Measurements from ENCODE around the gene TGDS.
"Not testable (repeated sequence)": the region's sequence is repeated elsewhere in the genome, so short reads cannot be mapped to it uniquely, and the experiment has no call there.

The TGDS gene

GRCh38 chr13:94595950-94596574 is at the start of gene TGDS:
TGDS (minus strand) TSS chr13:94596152; CDS start chr13:94596136, 16 bp downstream.
- DNase-seq (ENCODE audit: low read depth, low spot score) = peak; percentile 40

GRCh38 chr13:94641409-94641941 is 45.5 kb upstream of the TGDS start:
- DNase-seq (ENCODE audit: low read depth, low spot score) = peak; percentile 45

DNA sequence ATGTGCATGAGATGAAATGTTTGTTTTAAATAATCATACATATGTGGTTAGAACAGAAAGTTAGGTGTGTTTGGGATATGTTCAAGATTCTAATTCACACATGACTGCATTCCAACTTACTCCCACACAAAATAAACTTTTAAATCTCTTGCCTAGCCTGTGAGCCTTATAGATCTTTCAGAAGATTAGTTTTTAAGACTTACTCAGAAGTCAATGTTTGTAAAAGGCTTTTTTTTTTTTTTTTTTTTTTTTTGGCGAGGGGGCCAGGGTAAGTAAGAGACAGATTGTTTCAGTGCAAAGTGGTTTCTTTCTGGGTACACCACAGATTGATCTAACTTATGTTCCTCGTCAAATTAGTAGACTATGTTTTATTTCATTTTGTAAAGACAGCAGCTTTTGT is 44.8 kb upstream of the TGDS start:
- DNase-seq (ENCODE audit: low read depth, low spot score) = no peak

DNA sequence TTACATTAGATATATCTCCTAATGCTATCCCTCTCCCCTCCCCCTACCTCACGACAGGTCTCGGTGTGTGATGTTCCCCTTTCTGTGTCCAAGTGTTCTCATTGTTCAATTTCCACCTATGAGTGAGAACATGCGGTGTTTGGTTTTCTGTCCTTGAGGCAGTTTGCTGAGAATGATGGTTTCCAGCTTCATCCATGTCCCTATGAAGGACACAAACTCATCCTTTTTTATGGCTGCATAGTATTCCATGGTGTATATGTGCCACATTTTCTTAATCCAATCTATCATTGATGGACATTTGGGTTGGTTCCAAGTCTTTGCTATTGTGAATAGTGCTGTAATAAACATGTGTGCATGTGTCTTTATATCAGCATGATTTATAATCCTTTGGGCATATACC is 41.7 kb upstream of the TGDS start:
- not testable (repeated sequence) for DNase-seq (ENCODE audit: low read depth, low spot score)

- no peak for DNase-seq (ENCODE audit: low read depth, low spot score)
Measured at GRCh38 chr13:94636942-94637578, 41.1 kb upstream of the TGDS start.

GRCh38 chr13:94636096-94636495 is 40.1 kb upstream of the TGDS start:
- not testable (repeated sequence) for DNase-seq (ENCODE audit: low read depth, low spot score)

DNA sequence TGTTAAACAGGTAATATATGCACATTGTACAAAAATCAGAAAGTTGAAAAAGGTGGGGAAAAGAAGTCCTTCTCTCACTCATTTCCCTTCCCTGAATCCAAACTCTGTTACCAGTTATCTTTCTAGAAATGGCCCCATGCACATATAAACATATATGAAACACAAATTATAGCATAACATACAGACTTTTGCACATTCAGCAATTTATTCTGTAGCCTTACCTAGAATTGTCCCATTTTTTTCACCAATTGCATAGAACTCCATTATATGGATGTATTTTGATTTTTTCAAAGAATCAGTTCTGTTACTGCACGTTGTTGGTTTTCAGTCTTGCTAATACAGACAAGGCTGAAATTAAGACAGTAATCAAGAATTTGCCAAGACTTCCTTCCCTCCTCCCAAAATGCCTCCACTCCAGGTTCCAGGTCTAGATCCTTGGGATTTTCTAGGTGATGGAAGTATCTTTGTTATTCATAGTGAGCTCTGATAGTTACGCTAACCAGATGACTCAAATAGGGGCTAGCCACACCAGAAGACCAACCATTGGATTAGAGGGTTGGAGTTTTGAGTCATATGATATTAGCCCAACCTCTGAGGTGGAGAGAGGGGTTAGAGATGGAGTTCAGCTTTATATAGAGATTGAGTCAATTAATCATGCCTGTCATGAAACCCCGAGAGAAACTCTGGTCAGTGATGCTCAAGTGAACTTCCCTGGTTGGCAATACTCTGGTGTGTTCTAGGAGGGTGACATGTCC is 36.5 kb upstream of the TGDS start:
- no peak for DNase-seq (ENCODE audit: low read depth, low spot score)

DNA sequence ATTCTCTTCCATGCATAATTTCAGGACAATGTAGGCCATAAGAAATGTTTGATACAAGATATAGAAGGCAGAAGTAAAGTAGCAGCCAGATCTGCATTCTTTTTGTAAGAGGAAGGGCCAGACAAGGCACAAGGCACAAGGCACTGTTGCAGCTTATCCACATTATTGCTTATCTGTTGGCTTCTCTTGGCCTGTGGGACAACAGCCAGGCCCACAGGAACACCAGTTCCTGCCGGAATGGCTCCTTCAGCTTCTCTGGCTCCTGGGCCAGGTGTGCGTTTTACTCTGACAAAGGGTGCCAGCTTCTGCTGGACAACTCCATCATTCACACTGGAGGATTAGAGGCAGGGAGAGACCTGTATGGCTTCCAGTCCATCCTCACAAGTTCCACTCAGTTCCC is 34.9 kb upstream of the TGDS start:
- no peak for DNase-seq (ENCODE audit: low read depth, low spot score)

DNA sequence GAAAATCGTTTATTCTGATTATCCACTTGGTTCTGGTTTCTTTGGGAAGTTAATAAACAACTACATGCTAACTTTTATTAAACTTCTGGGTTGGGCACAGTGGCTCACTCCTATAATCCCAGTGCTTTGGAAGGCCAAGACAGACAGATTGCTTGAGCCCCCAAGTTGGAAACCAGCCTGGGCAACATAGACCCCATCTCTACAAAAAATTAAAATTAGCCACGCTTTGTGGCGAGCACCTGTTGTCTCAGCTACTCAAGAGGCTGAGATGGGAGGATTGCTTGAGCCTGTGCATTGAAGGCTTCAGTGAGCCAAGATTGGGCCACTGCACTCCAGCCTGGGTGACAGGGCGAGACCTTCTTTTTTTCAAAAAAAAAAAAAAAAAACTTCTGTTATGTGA is 27.4 kb upstream of the TGDS start:
- DNase-seq (ENCODE audit: low read depth, low spot score) = no peak

DNA sequence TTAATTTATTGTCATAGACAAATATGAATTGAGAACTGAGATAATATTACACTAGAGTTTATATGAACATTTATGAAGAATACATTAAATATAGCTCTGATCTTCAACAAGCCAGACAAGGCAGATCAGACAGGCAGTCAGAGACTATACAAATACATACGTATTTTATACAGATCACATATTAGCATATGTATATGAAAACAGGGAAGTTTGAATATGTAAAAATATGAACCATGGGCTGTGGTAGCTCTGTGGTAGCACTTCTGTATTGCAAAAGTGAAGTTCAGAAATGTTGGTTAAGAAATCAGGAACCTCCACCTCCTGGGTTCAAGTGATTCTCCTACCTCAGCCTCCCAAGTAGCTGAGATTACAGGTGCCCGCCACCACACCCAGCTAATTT is 26.4 kb upstream of the TGDS start:
- no peak for DNase-seq (ENCODE audit: low read depth, low spot score)

DNA sequence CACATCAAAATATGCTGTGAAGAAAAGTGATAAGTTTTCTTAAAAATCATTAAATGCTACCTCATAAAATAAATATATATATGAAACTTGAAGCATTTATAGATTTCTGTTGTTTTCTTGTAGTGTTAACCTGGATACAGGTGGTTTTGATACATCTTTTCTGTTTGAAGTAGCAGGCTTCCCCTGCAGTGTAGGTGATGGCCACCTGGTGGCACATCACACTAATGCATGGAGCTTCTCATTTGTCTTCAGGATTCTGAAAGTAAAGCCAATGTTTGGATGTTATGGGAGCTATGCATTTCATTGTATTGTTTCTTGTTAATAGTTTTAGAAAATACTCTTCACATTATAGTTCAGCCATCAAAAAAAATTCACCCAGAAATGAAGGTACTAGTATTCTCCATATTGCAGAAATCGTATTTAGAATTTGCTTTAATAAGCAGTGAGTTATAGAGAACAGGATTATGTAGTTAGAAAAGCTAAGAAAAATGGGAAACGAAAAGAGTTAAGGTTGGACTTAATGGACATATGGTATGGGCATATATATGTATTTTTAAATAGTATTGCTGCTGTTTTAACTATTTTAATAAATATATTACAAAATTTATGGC is 24.4 kb upstream of the TGDS start:
- DNase-seq (ENCODE audit: low read depth, low spot score) = no peak

GRCh38 chr13:94617389-94618000 is 21.5 kb upstream of the TGDS start:
- DNase-seq (ENCODE audit: low read depth, low spot score) = no peak

- no peak for DNase-seq (ENCODE audit: low read depth, low spot score)
Measured at GRCh38 chr13:94613051-94613450, 17.1 kb upstream of the TGDS start.

DNA sequence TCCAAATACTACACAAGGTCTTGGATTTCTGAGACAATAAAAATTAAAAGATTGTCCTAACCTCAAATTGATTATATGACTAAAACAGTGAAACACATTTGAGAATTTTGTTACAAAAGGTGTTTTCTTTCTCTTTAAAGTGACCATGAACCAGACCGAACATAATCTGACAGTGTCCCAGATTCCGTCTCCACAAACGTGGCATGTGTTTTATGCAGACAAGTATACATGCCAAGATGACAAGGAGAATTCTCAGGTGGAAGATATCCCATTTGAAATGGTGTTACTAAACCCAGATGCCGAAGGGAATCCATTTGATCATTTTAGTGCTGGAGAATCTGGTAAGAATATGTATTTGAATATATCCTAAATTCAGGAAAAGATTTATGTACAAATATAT is 16.1 kb upstream of the TGDS start:
- DNase-seq (ENCODE audit: low read depth, low spot score) = no peak

GRCh38 chr13:94610475-94610874 is 14.5 kb upstream of the TGDS start:
- DNase-seq (ENCODE audit: low read depth, low spot score) = no peak

DNA sequence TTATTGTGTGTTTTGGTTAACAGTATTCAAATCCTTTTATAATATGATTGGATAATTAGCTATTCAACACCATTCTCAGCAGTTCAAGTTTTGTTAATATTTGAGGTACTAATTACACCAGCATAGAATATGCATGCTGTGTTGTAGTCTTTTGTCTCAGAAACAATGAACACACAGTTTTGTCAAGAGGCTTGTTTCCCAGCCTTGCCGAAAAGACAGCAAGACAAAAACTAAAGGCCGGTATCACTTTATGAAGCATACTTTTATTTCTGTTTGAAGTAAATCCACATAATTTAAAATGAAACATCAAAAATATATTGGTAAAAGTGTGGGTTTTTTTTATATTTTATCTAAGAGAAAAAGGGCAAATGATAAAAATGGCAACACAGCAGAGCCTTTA is 13.2 kb upstream of the TGDS start:
- no peak for DNase-seq (ENCODE audit: low read depth, low spot score)

GRCh38 chr13:94608586-94608985 is 12.6 kb upstream of the TGDS start:
- DNase-seq (ENCODE audit: low read depth, low spot score) = no peak

GRCh38 chr13:94607939-94608338 is 12.0 kb upstream of the TGDS start:
- no peak for DNase-seq (ENCODE audit: low read depth, low spot score)

DNA sequence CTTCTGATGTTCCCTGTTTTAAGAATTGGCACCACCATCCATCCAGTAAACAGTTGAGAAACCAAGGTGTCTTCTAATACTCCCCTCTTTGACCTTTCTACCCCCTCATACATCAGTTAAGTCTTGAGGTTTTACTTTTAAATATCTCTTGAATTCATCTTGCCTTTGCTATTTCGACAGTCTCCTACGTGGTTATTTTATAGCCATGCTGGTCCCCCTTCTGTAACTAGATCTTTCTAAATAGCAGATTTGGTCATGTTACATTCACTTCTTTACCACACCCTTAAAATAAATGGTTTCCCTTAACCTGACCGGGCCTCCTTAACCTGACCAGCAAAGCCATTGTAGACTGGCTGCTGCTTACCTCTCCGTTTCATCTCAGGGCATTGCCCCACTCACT is 11.1 kb upstream of the TGDS start:
- DNase-seq (ENCODE audit: low read depth, low spot score) = no peak

- no peak for DNase-seq (ENCODE audit: low read depth, low spot score)
Measured at GRCh38 chr13:94602467-94602866, 6.5 kb upstream of the TGDS start.

DNA sequence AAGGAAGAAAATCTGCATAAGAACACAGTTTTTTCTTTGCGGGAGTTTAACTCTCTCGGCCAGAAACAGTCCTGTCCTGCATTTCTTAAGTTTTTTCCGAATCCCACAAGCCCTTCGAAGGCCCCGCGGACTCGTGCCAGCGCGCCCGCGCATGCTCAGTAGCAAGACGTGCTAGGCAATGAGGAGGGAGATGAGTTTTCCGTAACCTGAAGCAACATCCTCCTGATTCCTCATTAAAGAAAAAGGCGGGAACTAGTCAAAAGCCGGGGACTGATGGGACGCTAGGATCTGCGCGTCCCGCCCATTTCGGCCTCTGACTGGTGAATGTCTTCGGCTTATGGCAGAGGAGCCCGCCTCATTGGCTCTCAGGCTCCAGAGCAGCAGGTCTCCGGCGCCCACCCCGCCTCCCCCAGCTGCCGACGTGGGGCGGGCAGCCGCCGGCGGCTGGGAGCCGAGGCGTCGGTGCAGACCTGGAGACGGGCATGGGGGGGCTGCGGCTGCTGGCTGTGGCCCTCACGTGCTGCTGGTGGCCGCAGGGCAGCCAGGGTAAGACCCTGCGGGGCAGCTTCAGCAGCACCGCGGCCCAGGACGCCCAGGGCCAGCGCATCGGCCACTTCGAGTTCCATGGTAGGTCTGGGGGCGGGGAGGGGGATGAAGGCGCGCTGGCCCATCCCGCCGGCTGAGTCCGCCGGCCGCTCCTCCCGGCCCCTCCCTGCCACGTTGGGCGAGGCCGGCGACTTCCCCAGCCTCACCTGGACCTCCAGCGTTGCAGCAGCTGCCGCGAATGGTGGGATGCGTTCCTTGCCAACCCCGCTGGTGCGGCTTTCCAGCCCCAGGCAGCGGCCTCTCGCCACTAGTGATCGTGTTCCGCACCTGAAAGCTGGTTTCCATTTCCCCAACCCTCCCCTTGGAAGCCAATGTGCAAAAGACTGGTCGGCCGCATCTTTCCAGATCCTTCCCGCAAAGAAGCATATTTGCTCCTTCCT is 5.8 kb upstream of the TGDS start, which contains the start of gene GPR180:
Gene GPR180 (plus strand): TSS at position 412 of the 986 bp plus-strand sequence. CDS start 71 bp downstream, at position 483.
- peak; percentile 96 for DNase-seq (ENCODE audit: low read depth, low spot score)
